IPS DF 4.7 (cell line): ENCODE measurements around the gene PACSIN2.
"Not testable (repeated sequence)": the region's sequence is repeated elsewhere in the genome, so short reads cannot be mapped to it uniquely, and the experiment has no call there.

Source experiments
- DNase-seq: peaks from one replicate; pipeline ENCODE4 v3.0.0-alpha.2; 2013; ENCODE audit warnings: low spot score; ENCODE audit errors: extremely low read depth

PACSIN2 gene

GRCh38 chr22:42946546-42947198 lies 68.3 kb downstream of the PACSIN2 start:
- no peak for DNase-seq

- DNase-seq: no peak
These were observed 69.2 kb downstream of the PACSIN2 start for GRCh38 chr22:42945736-42946135.

GRCh38 chr22:42945027-42945426 lies 69.9 kb downstream of the PACSIN2 start:
- DNase-seq: no peak

GRCh38 chr22:42944409-42944808 lies 70.5 kb downstream of the PACSIN2 start:
- no peak for DNase-seq

- DNase-seq: no peak
These were observed 71.0 kb downstream of the PACSIN2 start for GRCh38 chr22:42943981-42944380.

- DNase-seq: no peak
These were observed 72.6 kb downstream of the PACSIN2 start for GRCh38 chr22:42942351-42942750.

GRCh38 chr22:42939941-42940653 lies 74.9 kb downstream of the PACSIN2 start:
- DNase-seq: no peak

GRCh38 chr22:42939451-42939881 lies 75.5 kb downstream of the PACSIN2 start:
- DNase-seq: no peak

- no peak for DNase-seq
These were observed 76.0 kb downstream of the PACSIN2 start for GRCh38 chr22:42938976-42939375.

GRCh38 chr22:42938449-42938848 lies 76.5 kb downstream of the PACSIN2 start:
- no peak for DNase-seq

GRCh38 chr22:42937164-42937843 lies 77.6 kb downstream of the PACSIN2 start:
- no peak for DNase-seq

- not testable (repeated sequence) for DNase-seq
These were observed 78.3 kb downstream of the PACSIN2 start for GRCh38 chr22:42936680-42937079.

GRCh38 chr22:42934338-42934737 lies 80.6 kb downstream of the PACSIN2 start:
- DNase-seq: no peak

- no peak for DNase-seq
These were observed 81.4 kb downstream of the PACSIN2 start for GRCh38 chr22:42933485-42934091.

GRCh38 chr22:42932857-42933484 lies 82.0 kb downstream of the PACSIN2 start:
- DNase-seq: no peak

GRCh38 chr22:42932197-42932519 lies 82.8 kb downstream of the PACSIN2 start:
- no peak for DNase-seq

- DNase-seq: no peak
These were observed 83.3 kb downstream of the PACSIN2 start for GRCh38 chr22:42931421-42932196.

GRCh38 chr22:42930810-42931420 lies 84.0 kb downstream of the PACSIN2 start:
- DNase-seq: no peak

- DNase-seq: no peak
These were observed 85.2 kb downstream of the PACSIN2 start for GRCh38 chr22:42929838-42930155.

GRCh38 chr22:42928969-42929837 lies 85.7 kb downstream of the PACSIN2 start:
- DNase-seq: no peak
